Measurements from ENCODE around the gene FGD3.

- TF ChIP-seq POLR2AphosphoS5 (IDR thresholded peaks at IDR 0.05; ENCODE audit: borderline replicate concordance, low read depth, low read length) (no peak), EZH2 (IDR thresholded peaks at IDR 0.05) (no peak)
Measured at GRCh38 chr9:92971121-92971520, 23.8 kb downstream of the FGD3 start.
